Stimulated activated CD8-positive, alpha-beta memory T cell treated with anti-CD3 and anti-CD28 coated beads, Interleukin-15, amount 100 ng/mL, for 48 hours (primary cell): ENCODE results near the gene BMF.
"Not testable (repeated sequence)": the region's sequence is repeated elsewhere in the genome, so short reads cannot be mapped to it uniquely, and the experiment has no call there.

Experiments
- DNase-seq, 2 donors: peaks; one replicate each; pipeline ENCODE4 v3.0.0-alpha.2; 2020; ENCODE audit warnings: low read depth in 2 of 2

BMF gene, protein sequence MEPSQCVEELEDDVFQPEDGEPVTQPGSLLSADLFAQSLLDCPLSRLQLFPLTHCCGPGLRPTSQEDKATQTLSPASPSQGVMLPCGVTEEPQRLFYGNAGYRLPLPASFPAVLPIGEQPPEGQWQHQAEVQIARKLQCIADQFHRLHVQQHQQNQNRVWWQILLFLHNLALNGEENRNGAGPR

GRCh38 chr15:40108855-40109735 lies at the start of gene BMF:
Gene BMF (minus strand): TSS chr15:40108879. CDS start chr15:40106086, 2,793 bp downstream.
- peak; percentile 93 to 97 for DNase-seq

GRCh38 chr15:40157778-40158447 lies 49.2 kb upstream of the BMF start:
- no peak for DNase-seq

- no peak for DNase-seq
These were observed 46.7 kb upstream of the BMF start for GRCh38 chr15:40155270-40155910.

DNA sequence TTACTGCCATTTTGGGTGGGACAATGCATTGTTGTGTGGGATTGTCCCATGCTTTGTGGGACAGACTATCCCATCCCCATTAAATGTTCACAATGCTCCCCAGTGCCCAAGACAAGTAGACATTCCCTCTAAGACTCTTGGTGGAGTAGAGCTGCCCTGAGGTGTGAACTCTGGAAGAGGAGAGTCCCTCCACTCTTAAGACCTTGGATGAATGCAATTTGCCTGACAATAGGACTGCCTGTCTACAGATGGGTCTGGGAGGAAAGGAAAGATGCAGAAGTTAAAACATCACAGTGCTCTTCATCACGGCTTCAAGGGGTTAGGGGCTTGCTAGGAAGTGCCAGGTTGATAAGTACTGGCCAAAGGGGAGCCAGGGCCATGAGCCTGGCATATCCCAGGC lies 46.1 kb upstream of the BMF start:
- not testable (repeated sequence) for DNase-seq

- DNase-seq: no peak
These were observed 43.3 kb upstream of the BMF start for GRCh38 chr15:40151991-40152390.

DNA sequence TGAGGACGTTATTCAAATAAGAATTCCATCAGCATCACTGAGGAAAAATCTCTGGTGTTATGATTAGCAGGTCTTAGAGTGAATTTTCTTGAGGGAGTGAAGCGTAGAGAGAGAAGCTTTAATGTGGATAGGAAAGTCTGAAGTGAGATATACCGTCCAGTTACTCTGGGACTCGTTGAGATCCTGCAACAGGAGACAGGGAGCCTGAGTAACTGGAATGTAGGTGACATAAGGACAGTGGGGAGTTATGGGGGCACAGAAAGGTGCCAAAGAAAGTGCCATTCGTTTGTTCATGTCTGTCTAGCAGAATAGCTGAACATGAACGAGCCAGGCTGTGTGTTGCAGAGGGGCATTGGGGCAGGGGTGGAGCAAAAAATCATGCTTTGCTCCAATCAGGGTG lies 42.8 kb upstream of the BMF start:
- no peak for DNase-seq

DNA sequence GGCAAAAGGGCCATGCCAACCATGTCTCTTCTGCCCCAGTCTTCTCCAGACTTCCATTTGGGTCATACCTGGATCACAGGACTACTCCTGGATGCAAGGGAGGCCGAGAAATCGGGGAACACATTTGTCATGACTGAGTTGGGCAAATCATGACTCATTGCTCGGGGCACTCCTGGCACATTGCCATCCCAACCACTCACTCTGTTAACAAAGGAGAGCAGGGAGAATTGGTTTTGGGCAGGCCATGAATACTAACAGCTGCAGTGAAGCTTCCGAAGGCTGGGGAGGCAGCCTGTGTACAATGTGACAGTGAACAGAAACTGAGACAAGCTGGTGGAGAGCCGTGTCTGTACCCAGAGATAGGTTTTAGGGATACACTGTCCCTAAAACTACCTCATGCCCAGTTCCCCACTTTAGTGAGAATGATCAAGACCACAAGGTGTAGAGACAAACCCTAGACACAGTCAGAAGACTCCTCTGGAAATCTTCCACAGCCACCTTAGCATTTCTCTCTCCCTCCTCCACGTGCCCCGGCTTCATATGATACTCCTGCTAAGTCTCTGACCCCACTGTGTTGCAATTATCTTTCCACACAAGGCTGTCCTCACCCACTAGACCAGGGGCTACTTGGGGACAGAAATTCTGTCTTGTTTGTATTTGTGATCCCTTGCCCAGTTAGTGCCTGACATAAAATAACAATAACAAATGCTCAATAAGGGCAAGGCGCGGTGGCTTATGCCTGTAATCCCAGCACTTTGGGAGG lies 41.7 kb upstream of the BMF start:
- DNase-seq: no peak

GRCh38 chr15:40149339-40149738 lies 40.7 kb upstream of the BMF start:
- no peak for DNase-seq

GRCh38 chr15:40146037-40146436 lies 37.4 kb upstream of the BMF start:
- DNase-seq: no peak

GRCh38 chr15:40142428-40142827 lies 33.7 kb upstream of the BMF start:
- no peak for DNase-seq

DNA sequence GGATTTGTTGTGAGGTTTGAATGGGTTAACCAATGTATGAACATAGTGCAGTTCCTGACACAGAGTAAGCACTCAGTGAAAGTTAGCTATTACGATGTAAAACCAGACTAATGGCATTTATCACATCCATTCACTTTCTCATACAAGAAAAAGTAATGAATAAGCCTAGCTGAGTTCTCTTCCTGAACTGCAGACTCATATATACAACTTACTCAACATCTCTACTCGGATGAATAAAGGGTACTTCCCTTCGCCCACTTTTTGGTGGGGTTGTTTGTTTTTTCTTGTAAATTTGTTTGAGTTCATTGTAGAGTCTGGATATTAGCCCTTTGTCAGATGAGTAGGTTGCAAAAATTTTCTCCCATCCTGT lies 29.5 kb upstream of the BMF start:
- not testable (repeated sequence) for DNase-seq

DNA sequence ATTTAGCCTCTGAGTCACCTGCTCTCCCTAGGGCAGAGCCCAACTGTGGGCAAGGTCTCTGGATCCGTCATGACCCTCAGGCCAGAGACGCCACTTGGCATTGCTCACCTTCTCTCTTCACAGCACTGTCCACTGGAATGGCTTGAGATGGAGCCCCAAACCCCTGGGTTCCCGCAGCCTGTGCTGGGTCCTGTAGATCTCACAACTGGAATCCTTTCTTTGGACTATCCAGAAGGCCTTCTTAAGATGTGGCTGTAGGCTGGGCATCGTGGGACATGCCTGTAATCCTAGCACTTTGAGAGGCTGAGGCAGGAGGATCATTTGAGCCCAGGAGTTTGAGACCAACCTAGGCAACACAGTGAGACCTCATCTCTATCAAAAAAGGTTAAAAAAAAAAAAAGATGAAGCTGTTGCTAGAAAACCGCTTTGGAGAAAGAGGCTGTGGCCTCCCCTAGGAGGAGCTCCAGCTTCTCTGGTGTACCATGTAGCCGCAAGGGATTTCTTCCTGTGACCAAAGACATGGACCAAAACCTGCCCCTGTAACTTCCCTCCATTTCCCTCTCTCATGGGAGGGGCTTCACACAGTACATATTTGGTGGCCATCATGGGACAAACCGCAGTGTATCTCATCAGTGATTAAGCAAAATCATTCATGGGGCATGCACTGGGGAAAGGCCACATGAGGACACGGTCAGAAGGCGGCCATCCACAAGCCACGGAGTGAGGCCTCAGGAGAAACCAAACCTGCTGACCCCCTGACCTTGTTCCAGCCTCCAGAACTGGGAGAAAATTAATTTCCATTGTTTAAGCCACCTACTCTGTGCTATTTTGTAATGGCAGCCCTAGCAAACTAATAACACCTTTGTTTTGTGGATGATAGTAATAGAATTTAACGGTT lies 28.9 kb upstream of the BMF start:
- no peak for DNase-seq

GRCh38 chr15:40136470-40137302 lies 28.0 kb upstream of the BMF start:
- DNase-seq: no peak

DNA sequence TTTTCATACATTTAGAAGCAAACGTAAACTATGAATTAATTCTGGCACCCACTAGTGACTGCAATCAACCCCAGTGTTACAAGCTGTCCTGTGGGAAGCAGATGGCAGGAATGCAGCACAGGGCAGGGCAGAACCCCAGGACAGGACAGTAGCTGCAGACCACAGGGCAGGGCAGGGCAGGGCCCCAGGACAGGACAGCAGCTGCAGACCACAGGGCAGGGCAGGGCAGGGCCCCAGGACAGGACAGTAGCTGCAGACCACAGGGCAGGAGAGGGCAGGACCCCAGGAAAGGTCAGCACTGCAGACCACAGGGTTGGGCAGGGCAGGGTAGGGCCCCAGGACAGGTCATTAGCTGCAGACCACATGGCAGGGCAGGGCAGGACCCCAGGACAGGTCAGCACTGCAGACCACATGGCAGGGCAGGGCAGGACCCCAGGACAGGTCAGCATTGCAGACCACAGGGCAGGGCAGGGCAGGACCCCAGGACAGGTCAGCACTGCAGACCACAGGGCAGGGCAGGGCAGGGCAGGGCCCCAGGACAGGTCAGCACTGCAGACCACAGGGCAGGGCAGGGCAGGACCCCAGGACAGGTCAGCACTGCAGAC lies 27.3 kb upstream of the BMF start:
- DNase-seq: not testable (repeated sequence)

DNA sequence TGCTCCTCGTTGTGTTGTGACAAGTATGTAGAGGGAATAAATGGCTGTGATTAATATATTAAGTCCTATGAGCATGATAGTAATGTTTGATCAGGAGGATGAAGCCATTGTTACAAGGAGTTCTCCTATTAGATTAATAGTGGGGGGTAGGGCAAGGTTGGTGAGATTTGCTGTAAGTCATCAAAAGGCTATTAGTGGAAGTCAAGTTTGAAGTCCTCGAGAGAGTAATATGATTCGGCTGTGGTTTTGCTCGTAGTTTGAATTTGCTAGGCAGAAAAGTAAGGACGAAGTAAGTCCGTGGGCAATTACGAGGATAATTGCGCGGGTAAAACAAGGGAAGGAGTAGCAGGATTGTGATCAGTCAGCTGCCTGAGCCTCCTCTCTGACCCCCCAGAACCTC lies 26.2 kb upstream of the BMF start:
- DNase-seq: no peak

GRCh38 chr15:40133544-40133943 lies 24.9 kb upstream of the BMF start:
- no peak for DNase-seq

- DNase-seq: no peak
These were observed 22.3 kb upstream of the BMF start for GRCh38 chr15:40130799-40131502.

DNA sequence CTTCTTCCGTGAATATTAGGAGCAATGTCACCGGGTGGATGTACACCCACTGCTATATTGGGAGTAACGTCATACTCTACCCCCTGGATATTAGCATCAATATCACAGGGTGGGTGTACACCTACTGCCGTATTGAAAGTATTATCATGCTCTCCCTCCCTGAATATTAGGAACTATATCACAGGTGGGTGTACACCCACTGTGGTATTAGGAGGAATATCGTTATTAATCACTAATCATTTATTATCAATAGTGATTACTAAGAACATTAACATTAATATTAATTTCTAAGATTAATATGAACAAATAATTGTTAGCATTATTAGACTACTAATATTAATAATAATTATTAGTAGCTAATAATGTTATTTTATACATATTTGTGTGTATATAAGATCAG lies 21.4 kb upstream of the BMF start:
- DNase-seq: no peak
